Breast epithelium (tissue), 4 donors: Measurements from ENCODE around the gene MYLK2. TPM values are rescaled to one million over a fixed set of nuclear protein-coding genes. Genes with fewer than 3 reads are reported as not detected.

Experiments
- DNase-seq, 2 donors: peaks; one replicate each; pipeline ENCODE4 v3.0.0-alpha.2; 2019; ENCODE audit warnings: low spot score in 2 of 2
- H3K27ac ChIP-seq, 2 donors: fragments of 200-600 bp; sonication (generic) in 1 of 2; one replicate each; pipeline ENCODE4 v1.5.1; 2016 to 2019; ENCODE audit warnings: mild to moderate bottlenecking in 1 of 2
- H3K27me3 ChIP-seq, 2 donors: fragments of 200-600 bp; sonication (generic) in 1 of 2; one replicate each; pipeline versions ENCODE4 v1.5.1 to v1.6.0; 2017 to 2019; ENCODE audit warnings: control low read depth in 1 of 2, mild to moderate bottlenecking in 1 of 2
- H3K36me3 ChIP-seq: fragments of 200-600 bp; one replicate; pipeline ENCODE4 v1.5.1; 2019
- H3K4me1 ChIP-seq, 2 donors: fragments of 200-600 bp; sonication (generic); one replicate each; pipeline ENCODE4 v1.5.1; 2016 to 2019; ENCODE audit warnings: control low read depth in 1 of 2
- H3K4me3 ChIP-seq, 3 donors: fragments of 200-600 bp; sonication (generic); 1 replicate in 2 of 3; 2 replicates in 1 of 3; pipeline ENCODE4 v1.5.1; 2016 to 2019; ENCODE audit warnings: mild to moderate bottlenecking in 3 of 3, moderate library complexity in 2 of 3
- H3K9me3 ChIP-seq, 2 donors: fragments of 200-600 bp; sonication (generic) in 1 of 2; one replicate each; pipeline ENCODE4 v1.5.1; 2016 to 2019; ENCODE audit warnings: control low read depth in 1 of 2
- POLR2A ChIP-seq: fragments of 450-650 bp; IDR thresholded peaks from one replicate; pipeline ENCODE4 v1.6.1; 2016; ENCODE audit warnings: antibody characterized with exemption, mild to moderate bottlenecking, moderate library complexity
- POLR2AphosphoS5 ChIP-seq, 3 donors: sonication (generic); formaldehyde crosslinking; IDR thresholded peaks; one replicate each; pipeline ENCODE4 v1.6.1; 2017; ENCODE audit warnings: antibody characterized with exemption in 3 of 3
- intact Hi-C: fragments of 100-400 bp; cut with DNase I; formaldehyde crosslinking; loops from one replicate; pipeline ENCODE4 v1.15.1; 2023; ENCODE audit warnings: low total_unique reads
- total RNA-seq, 3 donors: library from RNA; depleted of rRNA; stranded (reverse); fragments of >200 nt; gene quantifications; one replicate each; pipeline ENCODE4 v1.1.0, GENCODE V29; 2016
- TF ChIP-seq, protein P1 (sequence below), 3 donors: fragments of 450-650 bp; IDR thresholded peaks; one replicate each; pipeline ENCODE4 v1.5.1; 2016 to 2017; ENCODE audit warnings: antibody characterized with exemption in 3 of 3, mild to moderate bottlenecking in 3 of 3, moderate library complexity in 3 of 3

MYLK2 gene
- total RNA-seq, 3 donors from 2014 or later = not detected

DNA sequence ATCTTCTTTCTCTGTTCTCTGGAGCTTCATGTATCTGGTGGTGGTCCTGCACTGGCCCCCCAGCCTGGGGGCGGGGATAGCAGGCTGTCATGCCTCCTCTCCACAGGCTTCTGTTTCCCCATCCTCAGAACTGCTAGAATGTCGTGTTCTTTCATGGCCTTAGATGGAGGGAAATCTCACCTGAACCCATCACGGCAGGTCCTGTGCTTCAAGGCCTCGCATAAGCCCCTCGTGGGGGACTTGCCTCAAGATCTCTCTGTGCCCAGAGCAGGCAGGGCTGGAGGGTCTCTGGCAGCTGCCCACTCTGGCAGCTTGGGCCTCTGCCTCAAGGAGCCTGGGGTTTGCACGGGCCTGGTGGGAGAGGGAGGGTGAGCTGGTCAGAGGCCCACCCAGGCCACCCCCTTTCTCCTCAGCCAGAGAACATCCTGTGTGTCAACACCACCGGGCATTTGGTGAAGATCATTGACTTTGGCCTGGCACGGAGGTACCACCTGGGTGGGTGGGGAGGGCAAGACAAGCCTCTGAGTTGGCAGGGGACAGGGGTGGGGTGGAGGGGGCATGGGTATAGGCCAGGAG, 11.3 kb downstream of the MYLK2 start:
- no peak for DNase-seq
- TF ChIP-seq POLR2AphosphoS5 (IDR thresholded peaks at IDR 0.05) (no peak), POLR2A (no peak)
- TF ChIP-seq, protein P1, sequence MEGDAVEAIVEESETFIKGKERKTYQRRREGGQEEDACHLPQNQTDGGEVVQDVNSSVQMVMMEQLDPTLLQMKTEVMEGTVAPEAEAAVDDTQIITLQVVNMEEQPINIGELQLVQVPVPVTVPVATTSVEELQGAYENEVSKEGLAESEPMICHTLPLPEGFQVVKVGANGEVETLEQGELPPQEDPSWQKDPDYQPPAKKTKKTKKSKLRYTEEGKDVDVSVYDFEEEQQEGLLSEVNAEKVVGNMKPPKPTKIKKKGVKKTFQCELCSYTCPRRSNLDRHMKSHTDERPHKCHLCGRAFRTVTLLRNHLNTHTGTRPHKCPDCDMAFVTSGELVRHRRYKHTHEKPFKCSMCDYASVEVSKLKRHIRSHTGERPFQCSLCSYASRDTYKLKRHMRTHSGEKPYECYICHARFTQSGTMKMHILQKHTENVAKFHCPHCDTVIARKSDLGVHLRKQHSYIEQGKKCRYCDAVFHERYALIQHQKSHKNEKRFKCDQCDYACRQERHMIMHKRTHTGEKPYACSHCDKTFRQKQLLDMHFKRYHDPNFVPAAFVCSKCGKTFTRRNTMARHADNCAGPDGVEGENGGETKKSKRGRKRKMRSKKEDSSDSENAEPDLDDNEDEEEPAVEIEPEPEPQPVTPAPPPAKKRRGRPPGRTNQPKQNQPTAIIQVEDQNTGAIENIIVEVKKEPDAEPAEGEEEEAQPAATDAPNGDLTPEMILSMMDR (IDR thresholded peaks at IDR 0.05) = no peak
- H3K36me3 ChIP-seq = no peaks in the 10 kb centered on the region
- no peaks in the 10 kb centered on the region for H3K9me3 ChIP-seq
- H3K4me1 ChIP-seq = no peaks in the 10 kb centered on the region
- no peaks in the 10 kb centered on the region for H3K27me3 ChIP-seq
- H3K27ac ChIP-seq = no peak overlapping the region
- H3K4me3 ChIP-seq = no peak overlapping the region
- intact Hi-C loops = no loop called here

DNA sequence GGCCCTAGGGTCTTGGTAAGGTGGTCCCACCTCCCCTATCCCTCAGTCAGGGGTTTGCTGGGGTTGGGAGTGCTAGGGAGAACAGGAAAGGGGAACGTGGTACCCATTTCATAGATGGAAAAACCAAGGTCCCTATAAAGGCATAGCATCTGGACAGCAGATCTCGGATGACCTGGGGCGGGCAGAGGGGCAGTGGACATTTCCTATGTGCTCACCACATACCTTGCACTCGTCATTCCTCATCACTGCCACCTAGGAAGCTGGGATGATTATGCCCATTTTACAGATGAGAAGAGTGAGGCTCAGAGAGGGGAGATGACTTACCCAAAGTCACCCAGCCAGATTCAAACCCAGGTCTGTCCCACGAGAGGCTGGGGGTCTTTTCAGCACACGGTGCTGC, 12.1 kb downstream of the MYLK2 start:
- H3K36me3 ChIP-seq = no peaks in the 10 kb centered on the region
- DNase-seq = no peak
- TF ChIP-seq POLR2A = no peak
- TF ChIP-seq POLR2AphosphoS5 (IDR thresholded peaks at IDR 0.05) = no peak
- TF ChIP-seq, protein P1 (IDR thresholded peaks at IDR 0.05) = no peak
- no peak overlapping the region for H3K27ac ChIP-seq
- H3K4me1 ChIP-seq = peaks cover 2 to 4% of the 10 kb centered on the region in 2 donors
- no peaks in the 10 kb centered on the region for H3K9me3 ChIP-seq
- intact Hi-C loops = no loop called here
- H3K27me3 ChIP-seq = no peaks in the 10 kb centered on the region
- H3K4me3 ChIP-seq = no peak overlapping the region

DNA sequence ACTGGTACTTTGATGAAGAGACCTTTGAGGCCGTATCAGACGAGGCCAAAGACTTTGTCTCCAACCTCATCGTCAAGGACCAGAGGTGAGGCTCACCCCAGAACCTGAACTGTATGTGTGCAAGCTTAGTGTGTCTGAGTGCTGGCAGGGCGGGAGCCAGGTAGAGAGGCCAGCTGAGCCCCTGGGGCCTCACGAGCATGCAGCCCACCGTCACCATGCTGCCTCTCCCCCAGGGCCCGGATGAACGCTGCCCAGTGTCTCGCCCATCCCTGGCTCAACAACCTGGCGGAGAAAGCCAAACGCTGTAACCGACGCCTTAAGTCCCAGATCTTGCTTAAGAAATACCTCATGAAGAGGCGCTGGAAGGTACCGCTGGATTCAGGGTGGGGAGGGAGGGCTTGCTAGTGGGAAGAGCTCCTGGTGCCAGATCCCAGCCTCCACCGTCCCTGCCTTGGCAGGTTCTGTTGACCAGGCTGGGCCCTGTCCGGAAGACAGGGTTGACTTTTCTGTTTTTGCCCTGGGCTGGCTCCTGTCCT, 12.7 kb downstream of the MYLK2 start:
- TF ChIP-seq, protein P1 (IDR thresholded peaks at IDR 0.05) = no peak
- TF ChIP-seq POLR2AphosphoS5 (IDR thresholded peaks at IDR 0.05) (no peak), POLR2A (no peak)
- H3K27ac ChIP-seq = no peak overlapping the region
- no peaks in the 10 kb centered on the region for H3K36me3 ChIP-seq
- H3K4me3 ChIP-seq = no peak overlapping the region
- DNase-seq = no peak
- intact Hi-C loops = no loop called here
- peaks cover 2 to 10% of the 10 kb centered on the region in 2 donors for H3K4me1 ChIP-seq
- no peaks in the 10 kb centered on the region for H3K9me3 ChIP-seq
- no peaks in the 10 kb centered on the region for H3K27me3 ChIP-seq

DNA sequence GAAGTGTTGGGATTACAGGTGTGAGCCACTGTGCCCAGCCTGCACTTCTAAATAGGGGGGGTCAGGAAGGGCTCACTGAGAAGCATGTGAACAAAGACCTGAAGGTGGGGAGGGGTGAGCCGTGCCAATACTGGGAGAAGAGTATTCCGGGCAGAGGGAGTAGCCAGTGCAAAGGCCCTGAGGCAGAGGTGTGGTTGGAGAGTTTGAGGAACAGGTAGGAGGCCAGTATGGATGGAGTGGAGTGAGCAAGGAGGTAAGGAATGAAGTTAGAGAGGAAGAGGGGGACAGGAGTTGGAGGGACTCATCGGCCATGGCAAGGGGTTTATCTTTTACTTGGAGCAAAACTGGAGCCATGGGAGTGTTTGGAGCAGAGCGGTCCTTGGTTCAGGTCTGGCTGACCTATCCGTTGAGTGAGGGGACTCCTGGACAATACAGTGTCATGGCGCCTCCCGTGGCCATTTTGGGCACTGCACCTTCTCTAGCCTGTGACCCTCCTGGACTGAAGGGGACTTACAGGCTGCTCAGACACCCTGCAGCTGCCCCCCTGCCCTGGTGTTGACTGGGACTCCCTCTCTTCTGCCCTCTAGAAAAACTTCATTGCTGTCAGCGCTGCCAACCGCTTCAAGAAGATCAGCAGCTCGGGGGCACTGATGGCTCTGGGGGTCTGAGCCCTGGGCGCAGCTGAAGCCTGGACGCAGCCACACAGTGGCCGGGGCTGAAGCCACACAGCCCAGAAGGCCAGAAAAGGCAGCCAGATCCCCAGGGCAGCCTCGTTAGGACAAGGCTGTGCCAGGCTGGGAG, 14.2 kb downstream of the MYLK2 start:
- intact Hi-C loops = no loop called here
- DNase-seq = no peak
- no peaks in the 10 kb centered on the region for H3K36me3 ChIP-seq
- no peaks in the 10 kb centered on the region for H3K27me3 ChIP-seq
- peaks cover 2 to 13% of the 10 kb centered on the region in 2 donors for H3K4me1 ChIP-seq
- no peak overlapping the region for H3K27ac ChIP-seq
- TF ChIP-seq POLR2AphosphoS5 (IDR thresholded peaks at IDR 0.05) = no peak
- no peak for TF ChIP-seq POLR2A
- TF ChIP-seq, protein P1 (IDR thresholded peaks at IDR 0.05) = peak in 2 of 3 donors; percentile 44 to 66
- H3K9me3 ChIP-seq = no peaks in the 10 kb centered on the region
- H3K4me3 ChIP-seq = no peak overlapping the region

DNA sequence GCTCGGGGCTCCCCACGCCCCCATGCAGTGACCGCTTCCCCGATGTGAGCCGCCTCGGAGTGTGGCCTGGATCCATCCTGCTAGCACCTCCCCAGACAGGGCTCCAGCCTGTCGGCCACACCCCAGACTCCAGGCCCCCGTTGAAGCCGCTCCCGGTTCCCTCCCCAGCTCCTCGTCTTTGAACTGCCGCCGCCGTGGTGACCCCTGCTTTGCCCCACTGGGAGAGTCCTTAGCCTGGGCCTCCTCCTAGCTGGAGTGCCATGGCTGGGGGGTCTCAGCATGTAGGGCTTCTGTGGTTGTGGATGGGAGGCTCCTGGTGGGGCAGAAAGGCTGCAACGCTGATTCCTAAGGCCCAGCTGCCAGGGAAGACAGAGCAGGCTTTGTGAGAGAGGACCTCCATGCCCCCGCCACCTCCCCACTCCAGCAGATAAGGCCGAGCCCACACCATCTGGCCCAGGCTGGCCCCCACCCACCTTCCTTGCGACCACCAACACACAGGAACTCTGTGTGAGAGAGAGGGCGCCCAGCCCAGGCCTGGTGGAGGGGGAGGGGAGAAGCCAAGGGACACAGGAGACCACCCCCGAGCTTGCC, 14.9 kb downstream of the MYLK2 start:
- Histone ChIP-seq H3K27me3 (no peaks in the 10 kb centered on the region), H3K4me3 (no peak overlapping the region), H3K27ac (no peak overlapping the region), H3K36me3 (no peaks in the 10 kb centered on the region), H3K4me1 (peaks cover 2 to 13% of the 10 kb centered on the region in 2 donors), H3K9me3 (no peaks in the 10 kb centered on the region)
- TF ChIP-seq, protein P1 (IDR thresholded peaks at IDR 0.05) = no peak
- TF ChIP-seq POLR2A (no peak), POLR2AphosphoS5 (IDR thresholded peaks at IDR 0.05) (no peak)
- DNase-seq = no peak
- intact Hi-C loops = no loop called here
